ENCODE measurements around the gene ZNF76.

Gene ZNF76

GRCh38 chr6:35267897-35268296, 8.4 kb downstream of the ZNF76 start:
- DNase-seq (ENCODE audit: low read depth): no peak

DNA sequence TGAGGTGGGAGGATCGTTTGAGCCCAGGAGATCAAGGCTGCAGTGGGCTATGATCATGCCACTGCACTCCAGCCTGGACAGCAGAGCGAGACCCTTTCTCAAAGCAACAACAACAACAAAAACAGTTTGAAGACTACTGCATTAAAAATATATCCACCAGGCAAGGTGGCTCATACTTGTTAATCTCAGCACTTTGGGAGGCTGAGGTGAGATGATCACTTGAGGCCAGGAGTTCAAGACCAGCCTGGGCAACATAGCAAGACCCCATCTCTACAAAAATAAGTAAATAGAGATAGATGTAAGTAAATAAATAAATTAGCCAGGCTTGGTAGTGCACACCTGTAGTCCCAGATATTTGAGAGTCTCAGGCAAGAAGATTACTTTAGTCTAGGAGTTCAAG, 12.5 kb downstream of the ZNF76 start:
- DNase-seq (ENCODE audit: low read depth): no peak

GRCh38 chr6:35273822-35274559, 14.5 kb downstream of the ZNF76 start:
- DNase-seq (ENCODE audit: low read depth): no peak

- no peak for DNase-seq (ENCODE audit: low read depth)
These were observed 16.3 kb downstream of the ZNF76 start for GRCh38 chr6:35275744-35276260.

GRCh38 chr6:35278708-35279107, 19.2 kb downstream of the ZNF76 start:
- DNase-seq (ENCODE audit: low read depth): no peak

GRCh38 chr6:35280903-35281302, 21.4 kb downstream of the ZNF76 start:
- no peak for DNase-seq (ENCODE audit: low read depth)

- DNase-seq (ENCODE audit: low read depth): no peak
These were observed 22.9 kb downstream of the ZNF76 start for GRCh38 chr6:35282472-35282871.

DNA sequence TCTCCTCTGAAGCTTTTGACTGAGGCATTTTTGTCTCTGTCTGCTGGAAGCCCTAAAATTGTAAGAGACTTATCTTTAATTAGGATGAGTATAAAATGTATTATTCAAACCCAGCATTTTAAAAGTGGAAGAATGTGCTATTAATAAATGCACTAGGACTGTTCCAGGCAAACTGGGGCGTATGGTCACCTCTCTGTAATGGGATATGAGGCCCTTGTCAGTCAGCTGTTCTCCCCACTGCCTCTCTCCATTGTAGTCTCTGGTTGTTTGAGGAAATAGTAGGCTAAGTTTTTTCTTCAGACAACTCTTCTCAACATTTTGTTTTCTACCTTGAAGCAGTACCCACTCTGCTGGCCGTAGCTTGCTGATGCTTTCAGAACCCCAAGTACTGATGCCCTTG, 23.8 kb downstream of the ZNF76 start:
- no peak for DNase-seq (ENCODE audit: low read depth)

GRCh38 chr6:35287671-35288396, 28.3 kb downstream of the ZNF76 start:
- DNase-seq (ENCODE audit: low read depth): no peak

GRCh38 chr6:35288834-35289233, 29.3 kb downstream of the ZNF76 start:
- no peak for DNase-seq (ENCODE audit: low read depth)

DNA sequence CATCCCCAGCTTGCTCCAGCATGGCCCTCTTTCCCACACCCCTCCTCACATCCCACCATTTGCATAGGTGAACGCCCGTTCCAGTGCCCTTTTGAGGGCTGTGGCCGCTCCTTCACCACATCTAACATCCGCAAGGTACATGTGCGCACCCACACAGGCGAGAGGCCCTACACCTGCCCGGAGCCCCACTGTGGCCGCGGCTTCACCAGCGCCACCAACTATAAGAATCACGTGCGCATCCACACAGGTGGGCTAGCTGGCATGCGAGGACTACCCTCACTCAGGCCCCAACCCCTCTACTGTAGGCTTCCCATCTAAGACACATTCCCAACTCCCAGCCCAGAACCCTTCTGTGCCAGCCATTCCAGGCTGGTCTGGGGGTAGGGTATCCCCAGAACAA, 32.0 kb downstream of the ZNF76 start:
- DNase-seq (ENCODE audit: low read depth): no peak

DNA sequence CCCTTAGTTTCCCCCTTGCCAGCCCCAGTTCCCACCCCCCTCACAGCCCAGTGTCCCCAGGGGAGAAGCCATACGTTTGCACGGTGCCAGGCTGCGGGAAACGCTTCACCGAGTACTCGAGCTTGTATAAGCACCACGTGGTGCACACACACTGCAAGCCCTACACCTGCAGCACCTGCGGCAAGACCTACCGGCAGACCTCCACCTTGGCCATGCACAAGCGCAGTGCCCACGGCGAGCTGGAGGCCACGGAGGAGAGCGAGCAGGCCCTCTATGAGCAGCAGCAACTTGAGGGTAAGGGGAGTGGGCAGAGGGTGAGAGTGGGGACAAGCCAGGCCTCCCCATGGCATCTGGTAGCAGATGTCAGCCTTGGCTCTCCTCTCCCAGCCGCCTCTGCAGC, 33.0 kb downstream of the ZNF76 start:
- DNase-seq (ENCODE audit: low read depth): no peak

GRCh38 chr6:35293681-35294080, 34.1 kb downstream of the ZNF76 start:
- no peak for DNase-seq (ENCODE audit: low read depth)

- peak; percentile 17 for DNase-seq (ENCODE audit: low read depth)
These were observed 34.9 kb downstream of the ZNF76 start for GRCh38 chr6:35294308-35294945.

- no peak for DNase-seq (ENCODE audit: low read depth)
These were observed 35.5 kb downstream of the ZNF76 start for GRCh38 chr6:35295036-35295435.

GRCh38 chr6:35295521-35296315, 36.2 kb downstream of the ZNF76 start:
- no peak for DNase-seq (ENCODE audit: low read depth)

DNA sequence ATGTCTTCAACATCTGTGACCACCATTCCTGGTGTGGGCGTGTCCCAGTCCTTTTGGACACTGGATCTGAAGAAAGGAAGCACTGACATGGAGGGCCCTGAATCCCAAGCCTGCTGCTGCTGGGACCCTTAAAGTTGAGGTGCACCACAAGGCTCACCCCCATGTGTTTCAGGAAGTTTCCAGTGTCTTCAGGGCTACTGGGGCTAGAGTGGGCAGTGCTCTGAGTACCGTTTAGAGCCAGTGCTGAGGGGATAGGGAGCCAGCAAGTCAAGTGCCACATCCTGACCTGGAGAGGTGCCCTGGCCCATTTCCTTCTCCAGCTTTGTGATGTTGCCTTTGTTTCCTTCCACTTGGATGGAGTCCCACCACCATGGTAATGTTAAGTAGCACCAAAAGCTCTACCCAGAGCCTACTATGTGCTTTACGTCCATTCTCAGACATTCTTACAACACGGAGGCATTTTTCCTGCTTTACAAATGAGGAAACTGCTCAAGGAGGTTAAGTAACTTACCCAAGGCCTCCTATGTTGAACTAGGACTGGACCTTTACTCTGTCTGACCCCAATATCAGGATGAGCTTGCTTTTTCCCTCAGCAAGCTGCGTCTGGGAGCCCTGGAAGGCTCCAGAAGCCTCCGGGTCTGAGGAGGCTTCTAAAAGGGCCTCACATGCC, 37.5 kb downstream of the ZNF76 start:
- no peak for DNase-seq (ENCODE audit: low read depth)

DNA sequence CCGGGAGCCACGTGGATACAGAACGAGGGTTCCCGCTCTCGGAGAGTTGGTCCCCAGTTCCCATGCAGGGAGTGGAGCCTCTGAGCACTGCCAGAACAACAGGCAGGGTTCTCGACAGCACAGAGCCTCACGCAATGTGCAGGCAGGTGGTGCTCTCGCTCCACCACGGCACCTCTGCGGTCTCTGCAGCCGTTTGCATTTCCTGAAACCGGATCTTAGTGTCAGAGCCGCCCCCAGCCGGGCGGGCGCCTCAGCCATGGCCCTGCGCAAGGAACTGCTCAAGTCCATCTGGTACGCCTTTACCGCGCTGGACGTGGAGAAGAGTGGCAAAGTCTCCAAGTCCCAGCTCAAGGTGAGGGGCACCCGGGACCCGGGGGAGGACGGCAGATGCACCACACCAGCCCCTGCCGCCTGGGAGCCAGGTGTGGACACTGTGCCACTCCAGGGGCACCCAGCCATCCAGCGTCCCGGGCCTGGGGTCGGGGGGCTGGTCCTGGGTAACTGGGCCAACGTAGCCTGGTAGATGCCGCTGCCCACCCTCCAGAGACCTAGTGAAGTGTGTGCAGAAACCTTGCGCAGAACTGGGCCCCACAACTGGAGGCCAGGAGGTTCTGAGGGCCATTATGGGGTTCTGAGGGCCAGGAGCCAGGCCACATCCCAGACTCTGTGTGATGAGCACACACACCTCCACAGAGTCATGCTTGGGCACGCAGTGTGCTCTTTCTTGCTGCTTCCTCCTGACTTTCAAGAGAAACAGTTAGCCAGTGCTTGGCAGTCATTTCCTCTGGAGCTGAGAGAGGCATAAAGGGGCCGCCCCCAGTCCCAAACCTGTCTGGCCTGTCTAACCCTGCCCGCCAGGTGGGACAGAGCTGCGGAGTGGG, 38.3 kb downstream of the ZNF76 start, which contains the start of gene DEF6:
Gene DEF6, plus strand, starts transcription at position 218 of the 881 bp plus-strand sequence. Its CDS starts 39 bp downstream, at position 257.
- peak; percentile 77 for DNase-seq (ENCODE audit: low read depth)

GRCh38 chr6:35298625-35299140, 39.1 kb downstream of the ZNF76 start:
- DNase-seq (ENCODE audit: low read depth): no peak

- DNase-seq (ENCODE audit: low read depth): peak; percentile 13
These were observed 40.1 kb downstream of the ZNF76 start for GRCh38 chr6:35299674-35300073.
